Measurements from ENCODE around the gene ENOX2. TPM values are rescaled to one million over a fixed set of nuclear protein-coding genes. Genes with fewer than 3 reads are reported as not detected.

Gene ENOX2
- total and polyA plus RNA-seq, 3 donors from 2014 or later, result 19.4 to 22.8 (median 20.1) TPM

- no peak overlapping the region for H3K27ac ChIP-seq
- DNase-seq, result no peak
Observed at GRCh38 chrX:130604882-130605281, 298.1 kb downstream of the ENOX2 start.

GRCh38 chrX:130594453-130594916, 308.5 kb downstream of the ENOX2 start:
- H3K36me3 ChIP-seq (ENCODE audit: low read depth, missing control alignments), result no peaks in the 10 kb centered on the region
- no peak overlapping the region for H3K27ac ChIP-seq
- intact Hi-C loops (cut with DNase I; ENCODE audit: low total_unique reads), result no loop called here
- H3K27me3 ChIP-seq, result no peaks in the 10 kb centered on the region
- WGBS, 2 donors, result 52 to 65% methylated on average over 8 to 9 of the region's 9 CpGs
- H3K4me3 ChIP-seq, result no peak overlapping the region
- H3K4me1 ChIP-seq, result no peaks in the 10 kb centered on the region
- no peaks in the 10 kb centered on the region for H3K9me3 ChIP-seq
- no peak for DNase-seq
- TF ChIP-seq CTCF (IDR thresholded peaks at IDR 0.05) (no peak), POLR2A (IDR thresholded peaks at IDR 0.05) (no peak)

More at GRCh38 chrX:130604882-130605281, 298.1 kb downstream of the ENOX2 start:
- intact Hi-C loops (cut with DNase I; ENCODE audit: low total_unique reads), result no loop called here
- H3K36me3 ChIP-seq (ENCODE audit: low read depth, missing control alignments), result no peaks in the 10 kb centered on the region
- H3K4me1 ChIP-seq, result no peaks in the 10 kb centered on the region
- no peak overlapping the region for H3K4me3 ChIP-seq
- no peaks in the 10 kb centered on the region for H3K27me3 ChIP-seq
- 51 to 80% methylated on average over 3 of the region's 3 CpGs for WGBS, 2 donors
- no peak for TF ChIP-seq CTCF (IDR thresholded peaks at IDR 0.05)
- TF ChIP-seq POLR2A (IDR thresholded peaks at IDR 0.05), result no peak
- H3K9me3 ChIP-seq, result no peaks in the 10 kb centered on the region

GRCh38 chrX:130593911-130594310, 309.1 kb downstream of the ENOX2 start:
- Histone ChIP-seq H3K36me3 (ENCODE audit: low read depth, missing control alignments) (no peaks in the 10 kb centered on the region), H3K9me3 (no peaks in the 10 kb centered on the region), H3K4me3 (no peak overlapping the region), H3K27ac (no peak overlapping the region), H3K4me1 (no peaks in the 10 kb centered on the region), H3K27me3 (no peaks in the 10 kb centered on the region)
- intact Hi-C loops (cut with DNase I; ENCODE audit: low total_unique reads), result no loop called here
- TF ChIP-seq POLR2A (IDR thresholded peaks at IDR 0.05), result no peak
- DNase-seq, result no peak
- WGBS, 2 donors, result 83 to 88% methylated on average over 8 to 9 of the region's 9 CpGs

GRCh38 chrX:130592204-130592603, 310.8 kb downstream of the ENOX2 start:
- no peaks in the 10 kb centered on the region for H3K27me3 ChIP-seq
- H3K36me3 ChIP-seq (ENCODE audit: low read depth, missing control alignments), result no peaks in the 10 kb centered on the region
- no peak overlapping the region for H3K4me3 ChIP-seq
- no peaks in the 10 kb centered on the region for H3K9me3 ChIP-seq
- WGBS, 2 donors, result 88 to 100% methylated on average over 1 of the region's 1 CpG
- TF ChIP-seq POLR2A (IDR thresholded peaks at IDR 0.05) (no peak), CTCF (IDR thresholded peaks at IDR 0.05) (no peak)
- no peak for DNase-seq
- no peaks in the 10 kb centered on the region for H3K4me1 ChIP-seq
- intact Hi-C loops (cut with DNase I; ENCODE audit: low total_unique reads), result no loop called here
- no peak overlapping the region for H3K27ac ChIP-seq

- no peak overlapping the region for H3K4me3 ChIP-seq
- H3K27ac ChIP-seq, result no peak overlapping the region
- H3K36me3 ChIP-seq (ENCODE audit: low read depth, missing control alignments), result no peaks in the 10 kb centered on the region
- DNase-seq, result no peak
- intact Hi-C loops (cut with DNase I; ENCODE audit: low total_unique reads), result no loop called here
- H3K9me3 ChIP-seq, result no peaks in the 10 kb centered on the region
- no peaks in the 10 kb centered on the region for H3K4me1 ChIP-seq
- TF ChIP-seq CTCF (IDR thresholded peaks at IDR 0.05), result no peak
- TF ChIP-seq POLR2A (IDR thresholded peaks at IDR 0.05), result no peak
- H3K27me3 ChIP-seq, result no peaks in the 10 kb centered on the region
Observed at GRCh38 chrX:130578906-130579305, 324.1 kb downstream of the ENOX2 start.

Measured in testis (tissue), 3 donors.